DND-41 (cell line): Measurements from ENCODE around the gene CLTCL1.

ENCODE experiments used
- EZH2 ChIP-seq: IDR thresholded peaks from 3 replicates; pipeline ENCODE4 v1.6.1; 2012; ENCODE audit warnings: borderline replicate concordance, low read depth, mild to moderate bottlenecking, moderate library complexity, low read length, inconsistent platforms; ENCODE audit not compliant: severe bottlenecking
- TF ChIP-seq, protein P1 (sequence below): IDR thresholded peaks from 2 replicates; pipeline ENCODE4 v1.5.1; 2012; ENCODE audit warnings: borderline replicate concordance, low read length, moderate library complexity, mild to moderate bottlenecking; ENCODE audit not compliant: poor library complexity, severe bottlenecking; ENCODE audit errors: extremely low read depth

- TF ChIP-seq, protein P1, sequence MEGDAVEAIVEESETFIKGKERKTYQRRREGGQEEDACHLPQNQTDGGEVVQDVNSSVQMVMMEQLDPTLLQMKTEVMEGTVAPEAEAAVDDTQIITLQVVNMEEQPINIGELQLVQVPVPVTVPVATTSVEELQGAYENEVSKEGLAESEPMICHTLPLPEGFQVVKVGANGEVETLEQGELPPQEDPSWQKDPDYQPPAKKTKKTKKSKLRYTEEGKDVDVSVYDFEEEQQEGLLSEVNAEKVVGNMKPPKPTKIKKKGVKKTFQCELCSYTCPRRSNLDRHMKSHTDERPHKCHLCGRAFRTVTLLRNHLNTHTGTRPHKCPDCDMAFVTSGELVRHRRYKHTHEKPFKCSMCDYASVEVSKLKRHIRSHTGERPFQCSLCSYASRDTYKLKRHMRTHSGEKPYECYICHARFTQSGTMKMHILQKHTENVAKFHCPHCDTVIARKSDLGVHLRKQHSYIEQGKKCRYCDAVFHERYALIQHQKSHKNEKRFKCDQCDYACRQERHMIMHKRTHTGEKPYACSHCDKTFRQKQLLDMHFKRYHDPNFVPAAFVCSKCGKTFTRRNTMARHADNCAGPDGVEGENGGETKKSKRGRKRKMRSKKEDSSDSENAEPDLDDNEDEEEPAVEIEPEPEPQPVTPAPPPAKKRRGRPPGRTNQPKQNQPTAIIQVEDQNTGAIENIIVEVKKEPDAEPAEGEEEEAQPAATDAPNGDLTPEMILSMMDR, result no peak
- no peak for TF ChIP-seq EZH2
Measured at GRCh38 chr22:19196841-19197612, 94.5 kb downstream of the CLTCL1 start.
